Measurements from ENCODE around the gene VWA2. TPM values are rescaled to one million over a fixed set of nuclear protein-coding genes. Genes with fewer than 3 reads are reported as not detected.

Gene VWA2
- total and polyA plus RNA-seq, 10 of the 15 experiments (the other 5 are each of a cell fraction or from before 2014, with no cell fraction given) = 0.03 TPM; not detected in 9

- H3K36me3 ChIP-seq (ENCODE audit: control insufficient read depth in 2 of 2, insufficient read depth in 2 of 2, low read length in 1 of 2) = no peaks in the 10 kb centered on the region
- ChIA-PET RAD21 (ENCODE audit: unreplicated experiment) (interaction anchor here (1.6 kb wide), 1 partner anchor 72 kb away, joined by 3 read pairs; no protein-coding TSS in a partner anchor), POLR2A (no interaction called here), SMC1A (ENCODE audit: uncharacterized antibody, unreplicated experiment) (interaction anchor here (0.9 to 1.5 kb wide), 3 partner anchors 11 to 92 kb away, joined by 3 read pairs; no protein-coding TSS in a partner anchor), CTCF (interaction anchor here (1.2 kb wide), 1 partner anchor 13 kb away, joined by 3 read pairs; no protein-coding TSS in a partner anchor)
- in situ Hi-C loops (cut with MboI) (no loop called here), intact Hi-C loops (cut with micrococcal nuclease; ENCODE audit: unreplicated experiment) (no loop called here)
- no peak for TF ChIP-seq EZH2 (IDR thresholded peaks at IDR 0.05; ENCODE audit: borderline replicate concordance, control insufficient read depth, low read depth, low read length)
- TF ChIP-seq RELA (IDR thresholded peaks at IDR 0.05; ENCODE audit: borderline replicate concordance, partially characterized antibody) = no peak
- no peak for TF ChIP-seq POLR2A (IDR thresholded peaks at IDR 0.05; ENCODE audit: low read depth, low read length)
- no peak for TF ChIP-seq ATF3 (IDR thresholded peaks at IDR 0.05; ENCODE audit: borderline replicate concordance, extremely low read depth, low read depth, low read length)
- no peak for TF ChIP-seq MTA2 (IDR thresholded peaks at IDR 0.05; ENCODE audit: low read depth)
- TF ChIP-seq PAX5 (IDR thresholded peaks at IDR 0.05; ENCODE audit: borderline replicate concordance, low read depth, low read length) = no peak
- TF ChIP-seq POU2F2 (IDR thresholded peaks at IDR 0.05; ENCODE audit: borderline replicate concordance, low read depth, low read length) = no peak
- no peak for TF ChIP-seq FOXK2 (IDR thresholded peaks at IDR 0.05)
- TF ChIP-seq NFYA (IDR thresholded peaks at IDR 0.05; ENCODE audit: borderline replicate concordance, low read depth, low read length) = no peak
- no peak for TF ChIP-seq RBBP5 (conservative IDR thresholded peaks at IDR 0.05)
- TF ChIP-seq, protein P1, sequence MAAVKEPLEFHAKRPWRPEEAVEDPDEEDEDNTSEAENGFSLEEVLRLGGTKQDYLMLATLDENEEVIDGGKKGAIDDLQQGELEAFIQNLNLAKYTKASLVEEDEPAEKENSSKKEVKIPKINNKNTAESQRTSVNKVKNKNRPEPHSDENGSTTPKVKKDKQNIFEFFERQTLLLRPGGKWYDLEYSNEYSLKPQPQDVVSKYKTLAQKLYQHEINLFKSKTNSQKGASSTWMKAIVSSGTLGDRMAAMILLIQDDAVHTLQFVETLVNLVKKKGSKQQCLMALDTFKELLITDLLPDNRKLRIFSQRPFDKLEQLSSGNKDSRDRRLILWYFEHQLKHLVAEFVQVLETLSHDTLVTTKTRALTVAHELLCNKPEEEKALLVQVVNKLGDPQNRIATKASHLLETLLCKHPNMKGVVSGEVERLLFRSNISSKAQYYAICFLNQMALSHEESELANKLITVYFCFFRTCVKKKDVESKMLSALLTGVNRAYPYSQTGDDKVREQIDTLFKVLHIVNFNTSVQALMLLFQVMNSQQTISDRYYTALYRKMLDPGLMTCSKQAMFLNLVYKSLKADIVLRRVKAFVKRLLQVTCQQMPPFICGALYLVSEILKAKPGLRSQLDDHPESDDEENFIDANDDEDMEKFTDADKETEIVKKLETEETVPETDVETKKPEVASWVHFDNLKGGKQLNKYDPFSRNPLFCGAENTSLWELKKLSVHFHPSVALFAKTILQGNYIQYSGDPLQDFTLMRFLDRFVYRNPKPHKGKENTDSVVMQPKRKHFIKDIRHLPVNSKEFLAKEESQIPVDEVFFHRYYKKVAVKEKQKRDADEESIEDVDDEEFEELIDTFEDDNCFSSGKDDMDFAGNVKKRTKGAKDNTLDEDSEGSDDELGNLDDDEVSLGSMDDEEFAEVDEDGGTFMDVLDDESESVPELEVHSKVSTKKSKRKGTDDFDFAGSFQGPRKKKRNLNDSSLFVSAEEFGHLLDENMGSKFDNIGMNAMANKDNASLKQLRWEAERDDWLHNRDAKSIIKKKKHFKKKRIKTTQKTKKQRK (IDR thresholded peaks at IDR 0.05; ENCODE audit: low read depth, low read length) = no peak
- TF ChIP-seq ESRRA (IDR thresholded peaks at IDR 0.05; ENCODE audit: low read length) = no peak
- no peak for ATAC-seq
- no peak overlapping the region for H3K4me2 ChIP-seq (ENCODE audit: control insufficient read depth, insufficient read depth)
- 67% methylated on average over 4 of the region's 4 CpGs for WGBS (ENCODE audit: insufficient coverage, insufficient replicate concordance, low lambda C conversion rate, missing lambda C conversion rate)
- H3K79me2 ChIP-seq (ENCODE audit: control insufficient read depth, insufficient read depth, low read length) = no peaks in the 10 kb centered on the region
- no peaks in the 10 kb centered on the region for H3K9me3 ChIP-seq (replicated peaks; ENCODE audit: control insufficient read depth, insufficient read depth, low read length)
- H4K20me1 ChIP-seq (ENCODE audit: control insufficient read depth, insufficient read depth) = no peaks in the 10 kb centered on the region
- H3K27me3 ChIP-seq (replicated peaks in 1 of 2; ENCODE audit: control insufficient read depth in 2 of 2, insufficient read depth in 2 of 2, low read length in 1 of 2) = peaks cover 2 to 4% of the 10 kb centered on the region in 2 experiments; a peak in 3 of 4 replicates
- H3K27ac ChIP-seq (ENCODE audit: control insufficient read depth, insufficient read depth) = no peak overlapping the region
- no TSS peak for BruUV-seq (replicated peaks)
- no peak overlapping the region for H3K4me3 ChIP-seq
- no peak overlapping the region for H2AFZ ChIP-seq (ENCODE audit: control insufficient read depth, low read depth, low read length)
- H3K4me1 ChIP-seq (ENCODE audit: control insufficient read depth, insufficient read depth, low read length) = no peaks in the 10 kb centered on the region
- FAIRE-seq = no peak
- H3K9ac ChIP-seq (ENCODE audit: control insufficient read depth, insufficient read depth, low read length) = no peak overlapping the region
- no peak for DNase-seq (ENCODE audit: low read depth, low spot score)
These were observed 6.4 kb upstream of the VWA2 start for GRCh38 chr10:114232561-114233176.
